Tibial artery (tissue), 4 donors: ENCODE data around the gene NHLRC4.

Source experiments
- DNase-seq, 2 donors: peaks; one replicate each; pipeline ENCODE4 v3.0.0-alpha.2; 2019
- H3K27ac ChIP-seq, 2 donors: fragments of 200-600 bp; sonication (generic) in 1 of 2; 1 replicate in 1 of 2; 2 replicates in 1 of 2; pipeline ENCODE4 v1.5.1; 2018 to 2019; ENCODE audit warnings: mild to moderate bottlenecking in 1 of 2
- H3K27me3 ChIP-seq, 2 donors: fragments of 200-600 bp; sonication (generic) in 1 of 2; one replicate each; pipeline versions ENCODE4 v1.5.1 to v1.6.0; 2016 to 2019
- H3K36me3 ChIP-seq, 3 donors: fragments of 200-600 bp; sonication (generic) in 2 of 3; one replicate each; pipeline ENCODE4 v1.5.1; 2016 to 2019; ENCODE audit warnings: mild to moderate bottlenecking in 2 of 3
- H3K4me1 ChIP-seq, 4 donors: fragments of 200-600 bp; sonication (generic) in 2 of 4; 1 replicate in 3 of 4; 2 replicates in 1 of 4; pipeline ENCODE4 v1.5.1; 2016 to 2019
- H3K4me3 ChIP-seq, 2 donors: fragments of 200-600 bp; sonication (generic) in 1 of 2; 1 replicate in 1 of 2; 2 replicates in 1 of 2; pipeline ENCODE4 v1.5.1; 2018 to 2019; ENCODE audit warnings: mild to moderate bottlenecking in 2 of 2
- H3K9me3 ChIP-seq, 3 donors: fragments of 200-600 bp; sonication (generic) in 1 of 3; one replicate each; pipeline ENCODE4 v1.5.1; 2016 to 2019
- CTCF ChIP-seq, 2 experiments: fragments of 200-600 bp in 1 of 2; fragments of 450-650 bp in 1 of 2; IDR thresholded peaks; one replicate each; pipeline ENCODE4 v1.5.1; 2017 to 2019; ENCODE audit warnings: antibody characterized with exemption in 2 of 2, mild to moderate bottlenecking in 1 of 2, moderate library complexity in 1 of 2
- intact Hi-C: fragments of 100-400 bp; cut with DNase I; formaldehyde crosslinking; loops from one replicate; pipeline ENCODE4 v1.15.0; 2023; ENCODE audit warnings: low total_unique reads

Gene NHLRC4

GRCh38 chr16:592518-593306 is 25.9 kb downstream of the NHLRC4 start:
- no peak for TF ChIP-seq CTCF (IDR thresholded peaks at IDR 0.05)
- Histone ChIP-seq H3K4me3 (no peak overlapping the region), H3K9me3 (no peaks in the 10 kb centered on the region), H3K4me1 (peaks cover 0 to 57% (median 33%) of the 10 kb centered on the region in 4 donors), H3K27ac (no peak overlapping the region), H3K27me3 (no peaks in the 10 kb centered on the region), H3K36me3 (peaks cover 0 to 30% (median 5%) of the 10 kb centered on the region in 3 donors)
- intact Hi-C loops = no loop called here
- DNase-seq = peak in 1 of 2 donors; percentile 61

- H3K27ac ChIP-seq = no peak overlapping the region
- no peaks in the 10 kb centered on the region for H3K9me3 ChIP-seq
- H3K27me3 ChIP-seq = no peaks in the 10 kb centered on the region
- no peak overlapping the region for H3K4me3 ChIP-seq
- TF ChIP-seq CTCF (IDR thresholded peaks at IDR 0.05) = no peak
- intact Hi-C loops = no loop called here
- peaks cover 0 to 30% (median 5%) of the 10 kb centered on the region in 3 donors for H3K36me3 ChIP-seq
- H3K4me1 ChIP-seq = peaks cover 0 to 50% (median 26%) of the 10 kb centered on the region in 4 donors
- no peak for DNase-seq
These were observed 26.6 kb downstream of the NHLRC4 start for GRCh38 chr16:593406-593805.

GRCh38 chr16:593807-594206 is 27.0 kb downstream of the NHLRC4 start:
- no peak overlapping the region for H3K27ac ChIP-seq
- H3K9me3 ChIP-seq = no peaks in the 10 kb centered on the region
- H3K4me1 ChIP-seq = peaks cover 0 to 48% (median 25%) of the 10 kb centered on the region in 4 donors
- peaks cover 0 to 33% (median 5%) of the 10 kb centered on the region in 3 donors for H3K36me3 ChIP-seq
- no peak for DNase-seq
- H3K4me3 ChIP-seq = no peak overlapping the region
- TF ChIP-seq CTCF (IDR thresholded peaks at IDR 0.05) = no peak
- intact Hi-C loops = no loop called here
- H3K27me3 ChIP-seq = no peaks in the 10 kb centered on the region

GRCh38 chr16:595094-595528 is 28.3 kb downstream of the NHLRC4 start:
- no peak overlapping the region for H3K4me3 ChIP-seq
- H3K4me1 ChIP-seq = peaks cover 0 to 48% (median 25%) of the 10 kb centered on the region in 4 donors
- H3K36me3 ChIP-seq = peaks cover 0 to 41% (median 9%) of the 10 kb centered on the region in 3 donors
- no peak overlapping the region for H3K27ac ChIP-seq
- no peaks in the 10 kb centered on the region for H3K9me3 ChIP-seq
- no peak for TF ChIP-seq CTCF (IDR thresholded peaks at IDR 0.05)
- intact Hi-C loops = no loop called here
- DNase-seq = no peak
- H3K27me3 ChIP-seq = no peaks in the 10 kb centered on the region

GRCh38 chr16:595942-596735 is 29.3 kb downstream of the NHLRC4 start:
- H3K4me3 ChIP-seq = no peak overlapping the region
- DNase-seq = no peak
- TF ChIP-seq CTCF (IDR thresholded peaks at IDR 0.05) = no peak
- no peaks in the 10 kb centered on the region for H3K27me3 ChIP-seq
- no peak overlapping the region for H3K27ac ChIP-seq
- peaks cover 0 to 40% (median 18%) of the 10 kb centered on the region in 4 donors for H3K4me1 ChIP-seq
- H3K36me3 ChIP-seq = peaks cover 0 to 51% (median 9%) of the 10 kb centered on the region in 3 donors
- intact Hi-C loops = no loop called here
- H3K9me3 ChIP-seq = no peaks in the 10 kb centered on the region
